Measurements from ENCODE around the gene MYCBPAP. TPM values are rescaled to one million over a fixed set of nuclear protein-coding genes. Genes with fewer than 3 reads are reported as not detected.

MYCBPAP gene
- polyA plus RNA-seq, 2 of the 4 experiments (the other 2 are of a cell fraction) = 0.93 to 2.5 TPM

DNA sequence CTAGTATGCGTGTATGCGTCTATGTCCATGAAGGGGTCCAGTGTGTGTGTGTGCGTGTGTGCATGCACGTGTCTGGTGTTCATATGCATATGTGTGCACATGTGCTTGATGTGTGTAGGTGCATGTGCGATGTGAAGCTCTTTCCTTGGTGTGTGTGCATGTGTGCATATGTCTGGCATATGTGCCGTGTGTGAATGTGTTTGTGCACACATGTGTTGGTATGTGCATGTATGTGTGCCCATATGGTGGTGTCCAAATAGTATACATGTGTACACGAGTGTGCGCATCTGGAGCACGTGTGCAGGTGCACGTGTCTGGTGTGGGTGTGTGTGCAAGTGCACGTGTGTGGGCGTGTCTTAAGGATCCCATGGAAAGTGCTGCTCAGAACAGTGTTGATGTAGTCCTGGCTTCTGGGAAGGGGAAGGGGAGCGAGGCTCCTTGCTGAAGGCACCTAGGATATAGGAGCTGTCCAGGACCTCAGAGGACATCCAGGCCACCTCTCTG, 69.3 kb downstream of the MYCBPAP start:
- WGBS (ENCODE audit: missing lambda C conversion rate) = 88% methylated on average over 13 of the region's 13 CpGs
- Histone ChIP-seq H3K27ac (no peak overlapping the region), H3K4me3 (no peak overlapping the region), H3K4me1 (no peaks in the 10 kb centered on the region), H3K9me3 (no peaks in the 10 kb centered on the region), H3K4me2 (no peak overlapping the region)
- TF ChIP-seq ESRRA (IDR thresholded peaks at IDR 0.05; ENCODE audit: borderline replicate concordance, low read length) (no peak), JUN (IDR thresholded peaks at IDR 0.05) (no peak), ZNF302 (CRISPR knock-in tag; IDR thresholded peaks at IDR 0.05) (no peak)
- ATAC-seq = no peak
- no peak for DNase-seq (ENCODE audit: low read depth in 1 of 2, low spot score in 1 of 2)
- POLR2A ChIA-PET = no interaction called here
- FAIRE-seq = no peak
- CTCF ChIA-PET = interaction anchor here (0.5 to 4.9 kb wide), 12 partner anchors 14 to 206 kb away, joined by 3 to 24 read pairs (median 4); no protein-coding TSS in a partner anchor

DNA sequence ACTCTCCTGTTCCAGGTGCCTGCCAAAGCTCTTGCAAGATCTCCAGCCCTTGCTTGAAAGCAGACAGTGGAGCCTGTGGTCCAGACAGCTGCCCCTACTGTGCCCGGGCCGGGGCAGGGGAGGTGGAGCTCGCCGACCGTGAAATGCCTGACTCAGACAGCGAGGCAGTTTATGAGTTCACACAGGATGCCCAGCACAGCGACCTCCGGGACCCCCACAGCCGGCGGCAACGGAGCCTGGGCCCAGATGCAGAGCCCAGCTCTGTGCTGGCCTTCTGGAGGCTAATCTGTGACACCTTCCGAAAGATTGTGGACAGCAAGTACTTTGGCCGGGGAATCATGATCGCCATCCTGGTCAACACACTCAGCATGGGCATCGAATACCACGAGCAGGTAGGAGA, 69.9 kb downstream of the MYCBPAP start:
- no peak overlapping the region for H3K4me3 ChIP-seq
- ChIA-PET CTCF (interaction anchor here (0.5 to 3.8 kb wide), 9 partner anchors 14 to 181 kb away, joined by 3 to 13 read pairs (median 4); no protein-coding TSS in a partner anchor), POLR2A (no interaction called here)
- FAIRE-seq = no peak
- H3K4me2 ChIP-seq = no peak overlapping the region
- H3K9me3 ChIP-seq = no peaks in the 10 kb centered on the region
- H3K4me1 ChIP-seq = no peaks in the 10 kb centered on the region
- 87% methylated on average over 16 of the region's 16 CpGs for WGBS (ENCODE audit: missing lambda C conversion rate)
- H3K27ac ChIP-seq = no peak overlapping the region
- no peak for DNase-seq (ENCODE audit: low read depth in 1 of 2, low spot score in 1 of 2)
- TF ChIP-seq KDM5A (IDR thresholded peaks at IDR 0.05) = no peak
- no peak for TF ChIP-seq NPAS2 (CRISPR knock-in tag; IDR thresholded peaks at IDR 0.05; ENCODE audit: borderline replicate concordance)
- TF ChIP-seq FOSL2 (IDR thresholded peaks at IDR 0.05) = no peak
- TF ChIP-seq FOSL2 (CRISPR knock-in tag; IDR thresholded peaks at IDR 0.05) = no peak
- no peak for TF ChIP-seq CHD4 (IDR thresholded peaks at IDR 0.05; ENCODE audit: borderline replicate concordance)
- TF ChIP-seq JUN (IDR thresholded peaks at IDR 0.05) = no peak
- no peak for TF ChIP-seq CHD2 (IDR thresholded peaks at IDR 0.05; ENCODE audit: low read length, partially characterized antibody)
- no peak for TF ChIP-seq NFE2L2 (conservative IDR thresholded peaks at IDR 0.05; ENCODE audit: low read length)
- TF ChIP-seq MAZ (IDR thresholded peaks at IDR 0.05; ENCODE audit: borderline replicate concordance, low read depth, low read length) = no peak
- no peak for TF ChIP-seq HOXB13 (CRISPR knock-in tag; IDR thresholded peaks at IDR 0.05; ENCODE audit: low read depth)
- no peak for TF ChIP-seq BHLHE40 (IDR thresholded peaks at IDR 0.05; ENCODE audit: low read depth, low read length)
- no peak for TF ChIP-seq POLR2A (IDR thresholded peaks at IDR 0.05; ENCODE audit: low read length)
- no peak for TF ChIP-seq ESRRA (IDR thresholded peaks at IDR 0.05; ENCODE audit: borderline replicate concordance, low read length)
- TF ChIP-seq SMC3 (IDR thresholded peaks at IDR 0.05) = no peak
- no peak for TF ChIP-seq EP300 (IDR thresholded peaks at IDR 0.05)
- TF ChIP-seq NR3C1 (IDR thresholded peaks at IDR 0.05) = no peak
- TF ChIP-seq GATA3 (IDR thresholded peaks at IDR 0.05; ENCODE audit: borderline replicate concordance) = no peak
- TF ChIP-seq HOXA7 (CRISPR knock-in tag; IDR thresholded peaks at IDR 0.05) = no peak
- TF ChIP-seq CBX8 (IDR thresholded peaks at IDR 0.05) = no peak
- TF ChIP-seq, protein P1, sequence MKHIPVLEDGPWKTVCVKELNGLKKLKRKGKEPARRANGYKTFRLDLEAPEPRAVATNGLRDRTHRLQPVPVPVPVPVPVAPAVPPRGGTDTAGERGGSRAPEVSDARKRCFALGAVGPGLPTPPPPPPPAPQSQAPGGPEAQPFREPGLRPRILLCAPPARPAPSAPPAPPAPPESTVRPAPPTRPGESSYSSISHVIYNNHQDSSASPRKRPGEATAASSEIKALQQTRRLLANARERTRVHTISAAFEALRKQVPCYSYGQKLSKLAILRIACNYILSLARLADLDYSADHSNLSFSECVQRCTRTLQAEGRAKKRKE (CRISPR knock-in tag; IDR thresholded peaks at IDR 0.05; ENCODE audit: low read depth) = no peak
- ATAC-seq = no peak

DNA sequence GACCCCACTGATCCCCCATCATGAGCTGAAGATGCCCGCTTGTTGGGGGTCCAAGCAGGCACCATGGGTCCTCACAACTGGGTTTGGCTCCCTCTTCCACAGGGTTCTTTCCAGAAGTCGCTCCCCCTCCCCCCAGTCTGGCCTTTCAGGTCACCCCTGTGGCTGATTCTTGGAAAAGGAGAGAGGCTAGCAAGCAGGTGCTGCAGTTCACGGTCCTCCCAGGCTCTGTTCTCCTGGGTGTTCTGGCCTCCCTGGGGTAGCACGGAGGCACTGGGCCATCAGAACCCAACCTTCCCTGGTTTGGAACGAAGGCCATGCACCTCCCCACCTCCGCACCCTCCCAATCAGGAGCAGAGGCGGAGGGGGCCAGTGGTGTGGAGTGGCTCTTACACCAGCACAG, 71.2 kb downstream of the MYCBPAP start:
- POLR2A ChIA-PET = no interaction called here
- H3K4me3 ChIP-seq = no peak overlapping the region
- CTCF ChIA-PET = interaction anchor here (1.1 to 1.3 kb wide), 2 partner anchors 9 to 29 kb away, joined by 4 read pairs; no protein-coding TSS in a partner anchor
- WGBS (ENCODE audit: missing lambda C conversion rate) = 94% methylated on average over 7 of the region's 7 CpGs
- no peaks in the 10 kb centered on the region for H3K4me1 ChIP-seq
- no peak for FAIRE-seq
- ATAC-seq = no peak
- H3K27ac ChIP-seq = no peak overlapping the region
- no peaks in the 10 kb centered on the region for H3K9me3 ChIP-seq
- TF ChIP-seq, protein P2, sequence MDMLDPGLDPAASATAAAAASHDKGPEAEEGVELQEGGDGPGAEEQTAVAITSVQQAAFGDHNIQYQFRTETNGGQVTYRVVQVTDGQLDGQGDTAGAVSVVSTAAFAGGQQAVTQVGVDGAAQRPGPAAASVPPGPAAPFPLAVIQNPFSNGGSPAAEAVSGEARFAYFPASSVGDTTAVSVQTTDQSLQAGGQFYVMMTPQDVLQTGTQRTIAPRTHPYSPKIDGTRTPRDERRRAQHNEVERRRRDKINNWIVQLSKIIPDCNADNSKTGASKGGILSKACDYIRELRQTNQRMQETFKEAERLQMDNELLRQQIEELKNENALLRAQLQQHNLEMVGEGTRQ (IDR thresholded peaks at IDR 0.05) = no peak
- no peak for TF ChIP-seq BHLHE40 (IDR thresholded peaks at IDR 0.05; ENCODE audit: low read depth, low read length)
- TF ChIP-seq, protein P3, sequence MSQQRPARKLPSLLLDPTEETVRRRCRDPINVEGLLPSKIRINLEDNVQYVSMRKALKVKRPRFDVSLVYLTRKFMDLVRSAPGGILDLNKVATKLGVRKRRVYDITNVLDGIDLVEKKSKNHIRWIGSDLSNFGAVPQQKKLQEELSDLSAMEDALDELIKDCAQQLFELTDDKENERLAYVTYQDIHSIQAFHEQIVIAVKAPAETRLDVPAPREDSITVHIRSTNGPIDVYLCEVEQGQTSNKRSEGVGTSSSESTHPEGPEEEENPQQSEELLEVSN (IDR thresholded peaks at IDR 0.05; ENCODE audit: borderline replicate concordance, low read depth) = no peak
- no peak for TF ChIP-seq EHMT2 (IDR thresholded peaks at IDR 0.05; ENCODE audit: low read depth)
- TF ChIP-seq, protein P1 (CRISPR knock-in tag; IDR thresholded peaks at IDR 0.05; ENCODE audit: low read depth) = no peak
- TF ChIP-seq ESRRA (IDR thresholded peaks at IDR 0.05; ENCODE audit: borderline replicate concordance, low read length) = no peak
- no peak for TF ChIP-seq ZSCAN20 (CRISPR knock-in tag; IDR thresholded peaks at IDR 0.05)
- no peak for TF ChIP-seq HOXB5 (CRISPR knock-in tag; IDR thresholded peaks at IDR 0.05)
- TF ChIP-seq GATA3 (IDR thresholded peaks at IDR 0.05; ENCODE audit: borderline replicate concordance) = no peak
- TF ChIP-seq, protein P4, sequence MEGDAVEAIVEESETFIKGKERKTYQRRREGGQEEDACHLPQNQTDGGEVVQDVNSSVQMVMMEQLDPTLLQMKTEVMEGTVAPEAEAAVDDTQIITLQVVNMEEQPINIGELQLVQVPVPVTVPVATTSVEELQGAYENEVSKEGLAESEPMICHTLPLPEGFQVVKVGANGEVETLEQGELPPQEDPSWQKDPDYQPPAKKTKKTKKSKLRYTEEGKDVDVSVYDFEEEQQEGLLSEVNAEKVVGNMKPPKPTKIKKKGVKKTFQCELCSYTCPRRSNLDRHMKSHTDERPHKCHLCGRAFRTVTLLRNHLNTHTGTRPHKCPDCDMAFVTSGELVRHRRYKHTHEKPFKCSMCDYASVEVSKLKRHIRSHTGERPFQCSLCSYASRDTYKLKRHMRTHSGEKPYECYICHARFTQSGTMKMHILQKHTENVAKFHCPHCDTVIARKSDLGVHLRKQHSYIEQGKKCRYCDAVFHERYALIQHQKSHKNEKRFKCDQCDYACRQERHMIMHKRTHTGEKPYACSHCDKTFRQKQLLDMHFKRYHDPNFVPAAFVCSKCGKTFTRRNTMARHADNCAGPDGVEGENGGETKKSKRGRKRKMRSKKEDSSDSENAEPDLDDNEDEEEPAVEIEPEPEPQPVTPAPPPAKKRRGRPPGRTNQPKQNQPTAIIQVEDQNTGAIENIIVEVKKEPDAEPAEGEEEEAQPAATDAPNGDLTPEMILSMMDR (IDR thresholded peaks at IDR 0.05) = no peak
- TF ChIP-seq HOXB13 (CRISPR knock-in tag; IDR thresholded peaks at IDR 0.05; ENCODE audit: low read depth) = no peak
- TF ChIP-seq CBX2 (IDR thresholded peaks at IDR 0.05; ENCODE audit: borderline replicate concordance, low read depth) = no peak
- no peak for TF ChIP-seq HDAC2 (IDR thresholded peaks at IDR 0.05)
- TF ChIP-seq MAFK (IDR thresholded peaks at IDR 0.05; ENCODE audit: partially characterized antibody) = no peak
- TF ChIP-seq NFE2L2 (conservative IDR thresholded peaks at IDR 0.05; ENCODE audit: low read length) = no peak
- DNase-seq (ENCODE audit: low read depth in 1 of 2, low spot score in 1 of 2) = no peak
- no peak overlapping the region for H3K4me2 ChIP-seq

Data from A549 (cell line).